Activated CD4-positive, alpha-beta T cell treated with anti-CD3 and anti-CD28 coated beads for 48 hours (primary cell): Measurements from ENCODE around the gene DNAJC16.

Experiments used
- DNase-seq: peaks from one replicate; pipeline ENCODE4 v3.0.0-alpha.2; 2020

DNAJC16 gene

GRCh38 chr1:15542388-15543250 is 16.0 kb downstream of the DNAJC16 start:
- no peak for DNase-seq

GRCh38 chr1:15543251-15543588 is 16.6 kb downstream of the DNAJC16 start:
- DNase-seq: no peak

GRCh38 chr1:15543589-15544568 is 17.2 kb downstream of the DNAJC16 start:
- DNase-seq: no peak

GRCh38 chr1:15546641-15547040 is 20.0 kb downstream of the DNAJC16 start:
- no peak for DNase-seq

GRCh38 chr1:15550573-15550972 is 23.9 kb downstream of the DNAJC16 start:
- DNase-seq: no peak

- DNase-seq: no peak
Measured at GRCh38 chr1:15557008-15557407, 30.4 kb downstream of the DNAJC16 start.

- DNase-seq: no peak
Measured at GRCh38 chr1:15557594-15557993, 30.9 kb downstream of the DNAJC16 start.

GRCh38 chr1:15558516-15558915 is 31.9 kb downstream of the DNAJC16 start:
- no peak for DNase-seq

- no peak for DNase-seq
Measured at GRCh38 chr1:15559189-15559810, 32.7 kb downstream of the DNAJC16 start.

- no peak for DNase-seq
Measured at GRCh38 chr1:15568387-15569073, 41.9 kb downstream of the DNAJC16 start.

- DNase-seq: no peak
Measured at GRCh38 chr1:15570861-15571260, 44.2 kb downstream of the DNAJC16 start.

- no peak for DNase-seq
Measured at GRCh38 chr1:15571266-15571665, 44.6 kb downstream of the DNAJC16 start.

GRCh38 chr1:15573477-15573876 is 46.8 kb downstream of the DNAJC16 start:
- DNase-seq: no peak

GRCh38 chr1:15574741-15575140 is 48.1 kb downstream of the DNAJC16 start:
- no peak for DNase-seq

GRCh38 chr1:15575549-15576150 is 49.0 kb downstream of the DNAJC16 start:
- no peak for DNase-seq

- no peak for DNase-seq
Measured at GRCh38 chr1:15577691-15578090, 51.0 kb downstream of the DNAJC16 start.

- DNase-seq: peak; percentile 35
Measured at GRCh38 chr1:15578921-15579682, 52.5 kb downstream of the DNAJC16 start.

- DNase-seq: no peak
Measured at GRCh38 chr1:15579683-15580047, 53.0 kb downstream of the DNAJC16 start.

GRCh38 chr1:15583016-15583706 is 56.5 kb downstream of the DNAJC16 start:
- no peak for DNase-seq

GRCh38 chr1:15584489-15585363 is 58.1 kb downstream of the DNAJC16 start, which contains the start of gene AGMAT:
TSS of gene AGMAT (minus strand) at chr1:15585051. CDS start at chr1:15584967, 84 bp downstream.
- DNase-seq: peak; percentile 81
